ENCODE measurements around the gene HTR3C.
A peak's percentile ranks its signal among the peaks of the same experiment; 100 is the strongest.
"Not testable (repeated sequence)": the region's sequence is repeated elsewhere in the genome, so short reads cannot be mapped to it uniquely, and the experiment has no call there.

The HTR3C gene, protein sequence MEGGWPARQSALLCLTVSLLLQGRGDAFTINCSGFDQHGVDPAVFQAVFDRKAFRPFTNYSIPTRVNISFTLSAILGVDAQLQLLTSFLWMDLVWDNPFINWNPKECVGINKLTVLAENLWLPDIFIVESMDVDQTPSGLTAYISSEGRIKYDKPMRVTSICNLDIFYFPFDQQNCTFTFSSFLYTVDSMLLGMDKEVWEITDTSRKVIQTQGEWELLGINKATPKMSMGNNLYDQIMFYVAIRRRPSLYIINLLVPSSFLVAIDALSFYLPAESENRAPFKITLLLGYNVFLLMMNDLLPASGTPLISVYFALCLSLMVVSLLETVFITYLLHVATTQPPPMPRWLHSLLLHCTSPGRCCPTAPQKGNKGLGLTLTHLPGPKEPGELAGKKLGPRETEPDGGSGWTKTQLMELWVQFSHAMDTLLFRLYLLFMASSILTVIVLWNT

DNA sequence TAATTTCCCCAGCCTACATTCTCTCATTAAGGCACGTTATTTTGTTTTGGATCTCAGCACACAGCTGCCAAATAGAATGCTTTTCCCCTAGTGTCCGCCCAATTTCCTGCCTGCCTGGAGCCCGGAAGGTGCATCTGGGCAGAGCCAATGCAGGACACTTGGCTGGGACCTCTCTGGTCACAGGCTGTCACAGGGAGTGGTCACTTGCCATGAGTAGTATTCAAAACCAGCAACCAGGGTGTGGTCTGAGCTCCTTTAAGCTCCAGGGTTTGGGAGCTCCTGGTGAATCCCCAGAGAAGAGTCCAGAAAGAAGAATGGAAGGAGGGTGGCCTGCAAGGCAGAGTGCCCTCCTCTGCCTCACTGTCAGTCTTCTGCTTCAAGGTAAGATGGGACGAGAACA, at the start of gene HTR3C:
Gene HTR3C, plus strand, starts transcription at position 281 of the 400 bp plus-strand sequence. Its CDS starts 34 bp downstream, at position 315.
- no peaks in the 10 kb centered on the region for H3K4me1 ChIP-seq
- H3K9me3 ChIP-seq, result no peaks in the 10 kb centered on the region
- no peak within 1 kb of the TSS for H3K27ac ChIP-seq
- no peak within 1 kb of the TSS for H3K4me3 ChIP-seq
- TF ChIP-seq, protein P1, sequence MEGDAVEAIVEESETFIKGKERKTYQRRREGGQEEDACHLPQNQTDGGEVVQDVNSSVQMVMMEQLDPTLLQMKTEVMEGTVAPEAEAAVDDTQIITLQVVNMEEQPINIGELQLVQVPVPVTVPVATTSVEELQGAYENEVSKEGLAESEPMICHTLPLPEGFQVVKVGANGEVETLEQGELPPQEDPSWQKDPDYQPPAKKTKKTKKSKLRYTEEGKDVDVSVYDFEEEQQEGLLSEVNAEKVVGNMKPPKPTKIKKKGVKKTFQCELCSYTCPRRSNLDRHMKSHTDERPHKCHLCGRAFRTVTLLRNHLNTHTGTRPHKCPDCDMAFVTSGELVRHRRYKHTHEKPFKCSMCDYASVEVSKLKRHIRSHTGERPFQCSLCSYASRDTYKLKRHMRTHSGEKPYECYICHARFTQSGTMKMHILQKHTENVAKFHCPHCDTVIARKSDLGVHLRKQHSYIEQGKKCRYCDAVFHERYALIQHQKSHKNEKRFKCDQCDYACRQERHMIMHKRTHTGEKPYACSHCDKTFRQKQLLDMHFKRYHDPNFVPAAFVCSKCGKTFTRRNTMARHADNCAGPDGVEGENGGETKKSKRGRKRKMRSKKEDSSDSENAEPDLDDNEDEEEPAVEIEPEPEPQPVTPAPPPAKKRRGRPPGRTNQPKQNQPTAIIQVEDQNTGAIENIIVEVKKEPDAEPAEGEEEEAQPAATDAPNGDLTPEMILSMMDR (IDR thresholded peaks at IDR 0.05), result no peak
- H3K27me3 ChIP-seq, result peaks cover 0 to 17% of the 10 kb centered on the region in 2 donors
- intact Hi-C loops (cut with DNase I; ENCODE audit: low total_unique reads), result no loop called here
- peak in 1 of 2 donors; percentile 33 for DNase-seq
- H3K36me3 ChIP-seq, result no peaks in the 10 kb centered on the region

- DNase-seq, result no peak
- H3K27ac ChIP-seq, result no peak overlapping the region
- no peak overlapping the region for H3K4me3 ChIP-seq
- TF ChIP-seq, protein P1 (IDR thresholded peaks at IDR 0.05), result no peak
- peaks cover 0 to 4% (median 0%) of the 10 kb centered on the region in 3 donors for H3K36me3 ChIP-seq
- H3K9me3 ChIP-seq, result no peaks in the 10 kb centered on the region
- peaks cover 0 to 5% (median 0%) of the 10 kb centered on the region in 4 donors for H3K4me1 ChIP-seq
- H3K27me3 ChIP-seq, result no peaks in the 10 kb centered on the region
- intact Hi-C loops (cut with DNase I; ENCODE audit: low total_unique reads), result no loop called here
Observed at GRCh38 chr3:184003187-184003967, 49.5 kb upstream of the HTR3C start.

GRCh38 chr3:184004476-184004875, 48.4 kb upstream of the HTR3C start:
- intact Hi-C loops (cut with DNase I; ENCODE audit: low total_unique reads), result no loop called here
- TF ChIP-seq, protein P1 (IDR thresholded peaks at IDR 0.05), result no peak
- H3K27ac ChIP-seq, result no peak overlapping the region
- H3K36me3 ChIP-seq, result peaks cover 0 to 11% (median 4%) of the 10 kb centered on the region in 3 donors
- no peaks in the 10 kb centered on the region for H3K9me3 ChIP-seq
- H3K4me3 ChIP-seq, result no peak overlapping the region
- H3K27me3 ChIP-seq, result no peaks in the 10 kb centered on the region
- peaks cover 0 to 5% (median 0%) of the 10 kb centered on the region in 4 donors for H3K4me1 ChIP-seq
- peak in 1 of 2 donors; percentile 31 for DNase-seq

- peaks cover 0 to 10% (median 8%) of the 10 kb centered on the region in 3 donors for H3K36me3 ChIP-seq
- TF ChIP-seq, protein P1 (IDR thresholded peaks at IDR 0.05), result no peak
- no peaks in the 10 kb centered on the region for H3K9me3 ChIP-seq
- peak; percentile 50 to 68 for DNase-seq
- intact Hi-C loops (cut with DNase I; ENCODE audit: low total_unique reads), result no loop called here
- H3K4me3 ChIP-seq, result peak overlapping the region in 1 of 2 donors; percentile 4
- peaks cover 0 to 5% (median 0%) of the 10 kb centered on the region in 4 donors for H3K4me1 ChIP-seq
- no peaks in the 10 kb centered on the region for H3K27me3 ChIP-seq
- no peak overlapping the region for H3K27ac ChIP-seq
Observed at GRCh38 chr3:184005941-184006507, 46.8 kb upstream of the HTR3C start.

DNA sequence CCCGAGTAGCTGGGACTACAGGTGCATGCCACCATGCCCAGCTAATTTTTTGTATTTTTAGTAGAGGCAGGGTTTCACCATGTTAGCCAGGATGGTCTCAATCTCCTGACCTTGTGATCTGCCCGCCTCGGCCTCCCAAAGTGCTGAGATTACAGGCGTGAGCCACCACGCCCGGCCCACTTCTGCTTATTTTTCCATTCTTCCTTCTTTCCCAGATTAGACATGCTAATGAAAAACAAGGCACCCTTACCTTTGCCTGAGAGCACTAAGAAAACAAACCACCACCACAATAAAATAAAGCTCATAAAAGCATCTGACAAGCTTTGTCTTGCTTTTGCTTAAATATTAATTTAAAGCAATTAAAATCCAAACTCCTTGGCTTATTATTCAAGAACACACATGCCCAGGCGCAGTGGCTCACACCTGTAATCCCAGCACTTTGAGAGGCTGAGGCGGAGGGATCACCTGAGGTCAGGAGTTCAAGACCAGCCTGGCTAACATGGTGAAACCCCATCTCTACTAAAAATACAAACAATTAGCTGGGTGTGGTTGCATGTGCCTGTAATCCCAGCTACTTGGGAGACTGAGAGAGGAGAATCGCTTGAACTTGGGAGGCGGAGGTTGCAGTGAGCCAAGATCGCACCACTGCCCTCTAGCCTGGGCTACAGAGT, 45.6 kb upstream of the HTR3C start:
- H3K27me3 ChIP-seq; DNase-seq; H3K4me1 ChIP-seq; H3K4me3 ChIP-seq; intact Hi-C loops (cut with DNase I; ENCODE audit: low total_unique reads); H3K9me3 ChIP-seq; H3K27ac ChIP-seq: not testable (repeated sequence)
- H3K36me3 ChIP-seq, result peaks cover 0 to 15% (median 8%) of the 10 kb centered on the region in 3 donors
